Uterus (tissue), 4 donors: ENCODE data around the gene DHRS7B. TPM values are rescaled to one million over a fixed set of nuclear protein-coding genes. Genes with fewer than 3 reads are reported as not detected.
A peak's percentile ranks its signal among the peaks of the same experiment; 100 is the strongest.

ENCODE experiments used
- DNase-seq, 2 donors: peaks; one replicate each; pipeline ENCODE4 v3.0.0-alpha.2; 2019 to 2020
- H3K27ac ChIP-seq, 2 donors: fragments of 200-600 bp; sonication (generic); 1 replicate in 1 of 2; 2 replicates in 1 of 2; pipeline ENCODE4 v1.5.1; 2016 to 2018
- H3K27me3 ChIP-seq, 2 donors: fragments of 200-600 bp; sonication (generic); one replicate each; pipeline ENCODE4 v1.5.1; 2018 to 2019; ENCODE audit warnings: control low read depth in 1 of 2
- H3K36me3 ChIP-seq, 2 donors: fragments of 200-600 bp; sonication (generic); one replicate each; pipeline ENCODE4 v1.5.1; 2019; ENCODE audit warnings: control low read depth in 1 of 2
- H3K4me1 ChIP-seq, 2 donors: fragments of 200-600 bp; sonication (generic); one replicate each; pipeline ENCODE4 v1.5.1; 2018 to 2019; ENCODE audit warnings: control low read depth in 1 of 2
- H3K4me3 ChIP-seq, 2 donors: fragments of 200-600 bp; sonication (generic); 1 replicate in 1 of 2; 2 replicates in 1 of 2; pipeline ENCODE4 v1.5.1; 2018 to 2019; ENCODE audit warnings: mild to moderate bottlenecking in 1 of 2
- H3K9me3 ChIP-seq, 2 donors: fragments of 200-600 bp; sonication (generic); one replicate each; pipeline ENCODE4 v1.5.1; 2019; ENCODE audit warnings: control low read depth in 1 of 2
- CTCF ChIP-seq, 4 experiments: fragments of 200-600 bp in 2 of 4; fragments of 450-650 bp in 2 of 4; sonication (generic) in 2 of 4; IDR thresholded peaks; one replicate each; pipeline ENCODE4 v1.5.1; 2016 to 2019; ENCODE audit warnings: antibody characterized with exemption in 4 of 4, mild to moderate bottlenecking in 2 of 4, moderate library complexity in 1 of 4
- POLR2A ChIP-seq, 2 donors: fragments of 450-650 bp; IDR thresholded peaks; one replicate each; pipeline ENCODE4 v1.6.1; 2016; ENCODE audit warnings: antibody characterized with exemption in 2 of 2, mild to moderate bottlenecking in 1 of 2, moderate library complexity in 1 of 2
- intact Hi-C: fragments of 100-400 bp; cut with DNase I; formaldehyde crosslinking; loops from one replicate; pipeline ENCODE4 v1.15.1; 2023; ENCODE audit warnings: low total_unique reads
- total RNA-seq, 4 donors: library from RNA; depleted of rRNA in 3 of 4; stranded (reverse); fragments of >200 nt in 3 of 4; gene quantifications; one replicate each; pipeline versions ENCODE4 v1.1.0 to v1.2.4, GENCODE V29; 2014 to 2023
- donor health status: DM: yes; HTN: yes; CAD: no.

Gene DHRS7B
- total RNA-seq, 4 donors from 2014 or later: 21.5 to 42.6 (median 30.0) TPM

GRCh38 chr17:21214777-21215541 is 88.2 kb downstream of the DHRS7B start:
- DNase-seq: peak in 1 of 2 donors; percentile 31
- Histone ChIP-seq H3K36me3 (no peaks in the 10 kb centered on the region), H3K4me1 (peaks cover 8 to 10% of the 10 kb centered on the region in 2 donors), H3K9me3 (no peaks in the 10 kb centered on the region), H3K27ac (peak overlapping the region; percentile 90 to 94), H3K27me3 (no peaks in the 10 kb centered on the region), H3K4me3 (peak overlapping the region; percentile 86 to 87)
- intact Hi-C loops: no loop called here
- TF ChIP-seq POLR2A (IDR thresholded peaks at IDR 0.05): no peak
- TF ChIP-seq CTCF (IDR thresholded peaks at IDR 0.05): no peak

- intact Hi-C loops: no loop called here
- Histone ChIP-seq H3K9me3 (no peaks in the 10 kb centered on the region), H3K27me3 (no peaks in the 10 kb centered on the region), H3K27ac (peak overlapping the region in 1 of 2 donors; percentile 90), H3K4me1 (peaks cover 8 to 10% of the 10 kb centered on the region in 2 donors), H3K36me3 (no peaks in the 10 kb centered on the region), H3K4me3 (no peak overlapping the region)
- TF ChIP-seq CTCF (IDR thresholded peaks at IDR 0.05) (no peak), POLR2A (IDR thresholded peaks at IDR 0.05) (no peak)
- DNase-seq: no peak
These were observed 89.2 kb downstream of the DHRS7B start for GRCh38 chr17:21215935-21216334.

GRCh38 chr17:21217346-21217745 is 90.6 kb downstream of the DHRS7B start:
- Histone ChIP-seq H3K9me3 (no peaks in the 10 kb centered on the region), H3K36me3 (no peaks in the 10 kb centered on the region), H3K27me3 (no peaks in the 10 kb centered on the region), H3K4me1 (peaks cover 7 to 8% of the 10 kb centered on the region in 2 donors), H3K27ac (no peak overlapping the region), H3K4me3 (no peak overlapping the region)
- intact Hi-C loops: no loop called here
- TF ChIP-seq CTCF (IDR thresholded peaks at IDR 0.05) (no peak), POLR2A (IDR thresholded peaks at IDR 0.05) (no peak)
- no peak for DNase-seq

GRCh38 chr17:21218101-21218500 is 91.3 kb downstream of the DHRS7B start:
- no peak for DNase-seq
- H3K36me3 ChIP-seq: no peaks in the 10 kb centered on the region
- TF ChIP-seq POLR2A (IDR thresholded peaks at IDR 0.05) (no peak), CTCF (IDR thresholded peaks at IDR 0.05) (no peak)
- no peak overlapping the region for H3K27ac ChIP-seq
- no peaks in the 10 kb centered on the region for H3K9me3 ChIP-seq
- intact Hi-C loops: no loop called here
- H3K4me3 ChIP-seq: no peak overlapping the region
- peaks cover 0 to under 1% of the 10 kb centered on the region in 2 donors for H3K4me1 ChIP-seq
- H3K27me3 ChIP-seq: no peaks in the 10 kb centered on the region

- Histone ChIP-seq H3K27me3 (no peaks in the 10 kb centered on the region), H3K36me3 (no peaks in the 10 kb centered on the region), H3K9me3 (no peaks in the 10 kb centered on the region), H3K4me3 (no peak overlapping the region), H3K4me1 (no peaks in the 10 kb centered on the region), H3K27ac (no peak overlapping the region)
- intact Hi-C loops: no loop called here
- DNase-seq: no peak
- no peak for TF ChIP-seq CTCF (IDR thresholded peaks at IDR 0.05)
- no peak for TF ChIP-seq POLR2A (IDR thresholded peaks at IDR 0.05)
These were observed 92.1 kb downstream of the DHRS7B start for GRCh38 chr17:21218831-21219380.
